ENCODE results near the gene POLA1. TPM values are rescaled to one million over a fixed set of nuclear protein-coding genes. Genes with fewer than 3 reads are reported as not detected.

The POLA1 gene
- total and polyA plus RNA-seq, 7 donors: 1.8 to 15.0 (median 11.4) TPM

- intact Hi-C loops (cut with DNase I): loop anchor here (10.0 kb wide), 1 partner anchor 144 kb away; no protein-coding TSS in a partner anchor
- H3K27ac ChIP-seq: no peak overlapping the region
- H3K9me3 ChIP-seq: no peaks in the 10 kb centered on the region
- H3K4me1 ChIP-seq: no peaks in the 10 kb centered on the region
- H3K4me3 ChIP-seq: no peak overlapping the region
- no peaks in the 10 kb centered on the region for H3K36me3 ChIP-seq
- TF ChIP-seq CTCF (IDR thresholded peaks at IDR 0.05) (no peak), EP300 (IDR thresholded peaks at IDR 0.05) (no peak), POLR2AphosphoS5 (IDR thresholded peaks at IDR 0.05) (no peak), POLR2A (IDR thresholded peaks at IDR 0.05) (no peak)
- H3K27me3 ChIP-seq: no peaks in the 10 kb centered on the region
- no peak for DNase-seq
- WGBS, 2 donors: 97 to 98% methylated on average over 6 of the region's 6 CpGs
Observed at GRCh38 chrX:24851289-24851688, 157.6 kb downstream of the POLA1 start.

- Histone ChIP-seq H3K27me3 (no peaks in the 10 kb centered on the region), H3K4me1 (no peaks in the 10 kb centered on the region), H3K36me3 (no peaks in the 10 kb centered on the region), H3K27ac (no peak overlapping the region), H3K4me3 (no peak overlapping the region), H3K9me3 (no peaks in the 10 kb centered on the region)
- no peak for DNase-seq
- intact Hi-C loops (cut with DNase I): loop anchor here (10.0 kb wide), 1 partner anchor 143 kb away; no protein-coding TSS in a partner anchor
- no peak for TF ChIP-seq CTCF (IDR thresholded peaks at IDR 0.05)
- no peak for TF ChIP-seq POLR2A (IDR thresholded peaks at IDR 0.05)
- no peak for TF ChIP-seq POLR2AphosphoS5 (IDR thresholded peaks at IDR 0.05)
- no peak for TF ChIP-seq EP300 (IDR thresholded peaks at IDR 0.05)
- 97% methylated on average over 4 of the region's 4 CpGs for WGBS, 2 donors
Observed at GRCh38 chrX:24851780-24852179, 158.1 kb downstream of the POLA1 start.

- intact Hi-C loops (cut with DNase I): loop anchor here (10.0 kb wide), 1 partner anchor 137 kb away; no protein-coding TSS in a partner anchor
- TF ChIP-seq CTCF (IDR thresholded peaks at IDR 0.05) (no peak), EP300 (IDR thresholded peaks at IDR 0.05) (no peak), POLR2A (IDR thresholded peaks at IDR 0.05) (no peak), POLR2AphosphoS5 (IDR thresholded peaks at IDR 0.05) (no peak)
- H3K36me3 ChIP-seq: no peaks in the 10 kb centered on the region
- no peak overlapping the region for H3K27ac ChIP-seq
- WGBS, 2 donors: 93% methylated on average over 4 of the region's 4 CpGs
- DNase-seq: no peak
- H3K4me1 ChIP-seq: no peaks in the 10 kb centered on the region
- no peak overlapping the region for H3K4me3 ChIP-seq
- H3K9me3 ChIP-seq: no peaks in the 10 kb centered on the region
- H3K27me3 ChIP-seq: no peaks in the 10 kb centered on the region
Observed at GRCh38 chrX:24858004-24858746, 164.5 kb downstream of the POLA1 start.

GRCh38 chrX:24859211-24859841 is 165.6 kb downstream of the POLA1 start:
- DNase-seq: no peak
- 97 to 99% methylated on average over 4 of the region's 4 CpGs for WGBS, 2 donors
- H3K4me1 ChIP-seq: no peaks in the 10 kb centered on the region
- H3K36me3 ChIP-seq: no peaks in the 10 kb centered on the region
- no peak overlapping the region for H3K27ac ChIP-seq
- TF ChIP-seq CTCF (IDR thresholded peaks at IDR 0.05) (no peak), EP300 (IDR thresholded peaks at IDR 0.05) (no peak), POLR2AphosphoS5 (IDR thresholded peaks at IDR 0.05) (no peak), POLR2A (IDR thresholded peaks at IDR 0.05) (no peak)
- H3K27me3 ChIP-seq: no peaks in the 10 kb centered on the region
- H3K4me3 ChIP-seq: no peak overlapping the region
- intact Hi-C loops (cut with DNase I): loop anchor here (10.0 kb wide), 1 partner anchor 135 kb away; no protein-coding TSS in a partner anchor
- no peaks in the 10 kb centered on the region for H3K9me3 ChIP-seq
